ENCODE data around the gene OR52B6.

GRCh38 chr11:5574654-5575053, 6.0 kb upstream of the OR52B6 start:
- TF ChIP-seq CTCF (IDR thresholded peaks at IDR 0.05) (no peak), EZH2phosphoT487 (IDR thresholded peaks at IDR 0.05) (no peak)

Measured in neural progenitor cell (in vitro differentiated cells).